ENCODE results near the gene PAK5. TPM values are rescaled to one million over a fixed set of nuclear protein-coding genes. Genes with fewer than 3 reads are reported as not detected.

The PAK5 gene
- not detected in 2 replicates for total RNA-seq

GRCh38 chr20:9838378-9839295 is at the start of gene PAK5:
Gene PAK5 (minus strand): TSS chr20:9839076. CDS start chr20:9644328, 194,748 bp downstream.

GRCh38 chr20:9514461-9515213 is 324.2 kb downstream of the PAK5 start, which contains the start of gene LAMP5:
Gene LAMP5 (plus strand): TSS chr20:9514590. CDS start chr20:9514853, 263 bp downstream.

Other genes with a start within 250 kb of the PAK5 start
- gene ANKEF1, start 195.9 kb upstream of the PAK5 start, total RNA-seq, result under 0.01 and 0.16 TPM in 2 replicates

All from cardiac atrium fibroblast (primary cell).